Measurements from ENCODE around the gene SNAPIN. TPM values are rescaled to one million over a fixed set of nuclear protein-coding genes. Genes with fewer than 3 reads are reported as not detected.

SNAPIN gene
- total and polyA plus RNA-seq, 9 of the 15 experiments (the other 6 are each of a cell fraction or from before 2014, with no cell fraction given) = 11.2 to 43.9 (median 32.3) TPM

DNA sequence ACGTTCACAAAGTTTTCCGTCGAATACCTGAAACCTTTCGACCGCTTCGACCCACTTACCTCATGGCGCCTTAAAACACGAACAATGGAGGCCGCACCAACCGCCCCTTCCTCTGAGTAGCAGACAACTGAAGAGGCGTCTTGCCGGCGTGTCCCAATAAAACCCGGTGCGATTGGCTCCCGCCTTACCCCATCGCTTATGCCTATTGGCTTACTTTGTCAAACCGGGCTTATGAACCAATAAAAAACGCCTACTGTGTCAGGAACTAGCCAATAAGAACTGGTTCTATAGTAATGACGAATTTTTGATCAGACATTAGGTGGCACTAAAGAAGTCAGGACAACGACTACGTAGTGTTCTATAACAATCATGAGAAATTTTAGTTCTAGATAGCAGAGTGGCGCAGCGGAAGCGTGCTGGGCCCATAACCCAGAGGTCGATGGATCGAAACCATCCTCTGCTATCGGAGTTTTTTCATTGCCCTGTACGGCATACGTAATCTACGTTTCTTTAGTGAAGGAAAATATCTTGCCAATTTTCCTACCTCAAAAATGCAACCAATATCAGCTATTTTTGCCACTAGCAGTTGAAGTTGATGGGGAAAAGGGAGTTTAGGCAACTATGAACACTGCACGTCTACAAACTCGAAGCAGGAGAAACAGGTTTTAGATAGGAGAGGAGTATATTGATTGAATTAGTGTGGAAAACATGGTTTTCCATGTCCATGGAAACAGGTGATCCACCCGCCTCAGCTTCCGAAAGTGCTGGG is 12.5 kb downstream of the SNAPIN start, which contains the start of gene ILF2 (continued):
- TF ChIP-seq, protein P1, sequence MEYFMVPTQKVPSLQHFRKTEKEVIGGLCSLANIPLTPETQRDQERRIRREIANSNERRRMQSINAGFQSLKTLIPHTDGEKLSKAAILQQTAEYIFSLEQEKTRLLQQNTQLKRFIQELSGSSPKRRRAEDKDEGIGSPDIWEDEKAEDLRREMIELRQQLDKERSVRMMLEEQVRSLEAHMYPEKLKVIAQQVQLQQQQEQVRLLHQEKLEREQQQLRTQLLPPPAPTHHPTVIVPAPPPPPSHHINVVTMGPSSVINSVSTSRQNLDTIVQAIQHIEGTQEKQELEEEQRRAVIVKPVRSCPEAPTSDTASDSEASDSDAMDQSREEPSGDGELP (CRISPR knock-in tag; IDR thresholded peaks at IDR 0.05; ENCODE audit: borderline replicate concordance) = peak; percentile 42
- TF ChIP-seq ZNF780A (CRISPR knock-in tag; IDR thresholded peaks at IDR 0.05) = no peak
- TF ChIP-seq HSF4 (CRISPR knock-in tag; IDR thresholded peaks at IDR 0.05; ENCODE audit: borderline replicate concordance) = no peak
- TF ChIP-seq, protein P2, sequence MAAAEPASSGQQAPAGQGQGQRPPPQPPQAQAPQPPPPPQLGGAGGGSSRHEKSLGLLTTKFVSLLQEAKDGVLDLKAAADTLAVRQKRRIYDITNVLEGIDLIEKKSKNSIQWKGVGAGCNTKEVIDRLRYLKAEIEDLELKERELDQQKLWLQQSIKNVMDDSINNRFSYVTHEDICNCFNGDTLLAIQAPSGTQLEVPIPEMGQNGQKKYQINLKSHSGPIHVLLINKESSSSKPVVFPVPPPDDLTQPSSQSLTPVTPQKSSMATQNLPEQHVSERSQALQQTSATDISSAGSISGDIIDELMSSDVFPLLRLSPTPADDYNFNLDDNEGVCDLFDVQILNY (CRISPR knock-in tag; IDR thresholded peaks at IDR 0.05) = no peak
- no peak for TF ChIP-seq KLF6 (CRISPR knock-in tag; IDR thresholded peaks at IDR 0.05; ENCODE audit: borderline replicate concordance)
- TF ChIP-seq SMAD4 (CRISPR knock-in tag; conservative IDR thresholded peaks at IDR 0.05) = no peak
- TF ChIP-seq TCF3 (CRISPR knock-in tag; IDR thresholded peaks at IDR 0.05) = no peak
- TF ChIP-seq, protein P3, sequence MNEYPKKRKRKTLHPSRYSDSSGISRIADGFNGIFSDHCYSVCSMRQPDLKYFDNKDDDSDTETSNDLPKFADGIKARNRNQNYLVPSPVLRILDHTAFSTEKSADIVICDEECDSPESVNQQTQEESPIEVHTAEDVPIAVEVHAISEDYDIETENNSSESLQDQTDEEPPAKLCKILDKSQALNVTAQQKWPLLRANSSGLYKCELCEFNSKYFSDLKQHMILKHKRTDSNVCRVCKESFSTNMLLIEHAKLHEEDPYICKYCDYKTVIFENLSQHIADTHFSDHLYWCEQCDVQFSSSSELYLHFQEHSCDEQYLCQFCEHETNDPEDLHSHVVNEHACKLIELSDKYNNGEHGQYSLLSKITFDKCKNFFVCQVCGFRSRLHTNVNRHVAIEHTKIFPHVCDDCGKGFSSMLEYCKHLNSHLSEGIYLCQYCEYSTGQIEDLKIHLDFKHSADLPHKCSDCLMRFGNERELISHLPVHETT (CRISPR knock-in tag; conservative IDR thresholded peaks at IDR 0.05 in 1 of 2, IDR thresholded peaks at IDR 0.05 in 1 of 2) = no peak; a peak in 2 of 4 replicates
- TF ChIP-seq FOXP1 (CRISPR knock-in tag; IDR thresholded peaks at IDR 0.05) = no peak
- TF ChIP-seq, protein P4, sequence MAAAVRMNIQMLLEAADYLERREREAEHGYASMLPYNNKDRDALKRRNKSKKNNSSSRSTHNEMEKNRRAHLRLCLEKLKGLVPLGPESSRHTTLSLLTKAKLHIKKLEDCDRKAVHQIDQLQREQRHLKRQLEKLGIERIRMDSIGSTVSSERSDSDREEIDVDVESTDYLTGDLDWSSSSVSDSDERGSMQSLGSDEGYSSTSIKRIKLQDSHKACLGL (CRISPR knock-in tag; IDR thresholded peaks at IDR 0.05; ENCODE audit: borderline replicate concordance, poor library complexity, severe bottlenecking) = no peak
- TF ChIP-seq, protein P5, sequence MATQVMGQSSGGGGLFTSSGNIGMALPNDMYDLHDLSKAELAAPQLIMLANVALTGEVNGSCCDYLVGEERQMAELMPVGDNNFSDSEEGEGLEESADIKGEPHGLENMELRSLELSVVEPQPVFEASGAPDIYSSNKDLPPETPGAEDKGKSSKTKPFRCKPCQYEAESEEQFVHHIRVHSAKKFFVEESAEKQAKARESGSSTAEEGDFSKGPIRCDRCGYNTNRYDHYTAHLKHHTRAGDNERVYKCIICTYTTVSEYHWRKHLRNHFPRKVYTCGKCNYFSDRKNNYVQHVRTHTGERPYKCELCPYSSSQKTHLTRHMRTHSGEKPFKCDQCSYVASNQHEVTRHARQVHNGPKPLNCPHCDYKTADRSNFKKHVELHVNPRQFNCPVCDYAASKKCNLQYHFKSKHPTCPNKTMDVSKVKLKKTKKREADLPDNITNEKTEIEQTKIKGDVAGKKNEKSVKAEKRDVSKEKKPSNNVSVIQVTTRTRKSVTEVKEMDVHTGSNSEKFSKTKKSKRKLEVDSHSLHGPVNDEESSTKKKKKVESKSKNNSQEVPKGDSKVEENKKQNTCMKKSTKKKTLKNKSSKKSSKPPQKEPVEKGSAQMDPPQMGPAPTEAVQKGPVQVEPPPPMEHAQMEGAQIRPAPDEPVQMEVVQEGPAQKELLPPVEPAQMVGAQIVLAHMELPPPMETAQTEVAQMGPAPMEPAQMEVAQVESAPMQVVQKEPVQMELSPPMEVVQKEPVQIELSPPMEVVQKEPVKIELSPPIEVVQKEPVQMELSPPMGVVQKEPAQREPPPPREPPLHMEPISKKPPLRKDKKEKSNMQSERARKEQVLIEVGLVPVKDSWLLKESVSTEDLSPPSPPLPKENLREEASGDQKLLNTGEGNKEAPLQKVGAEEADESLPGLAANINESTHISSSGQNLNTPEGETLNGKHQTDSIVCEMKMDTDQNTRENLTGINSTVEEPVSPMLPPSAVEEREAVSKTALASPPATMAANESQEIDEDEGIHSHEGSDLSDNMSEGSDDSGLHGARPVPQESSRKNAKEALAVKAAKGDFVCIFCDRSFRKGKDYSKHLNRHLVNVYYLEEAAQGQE (IDR thresholded peaks at IDR 0.05; ENCODE audit: borderline replicate concordance) = no peak
- TF ChIP-seq, protein P5 (CRISPR knock-in tag; IDR thresholded peaks at IDR 0.05; ENCODE audit: low read depth) = no peak
- no peak for TF ChIP-seq RBM14 (IDR thresholded peaks at IDR 0.05; ENCODE audit: borderline replicate concordance, insufficient read depth, low read depth, low read length)
- peak; percentile 75; the same call in 1 of the 2 replicates for TF ChIP-seq KLF13 (tag; IDR thresholded peaks at IDR 0.05; ENCODE audit: borderline replicate concordance, low read depth)

Data from K562 (cell line).